IPS-NIHi7 (cell line): ENCODE results near the gene FUNDC2.
"Not testable (repeated sequence)": the region's sequence is repeated elsewhere in the genome, so short reads cannot be mapped to it uniquely, and the experiment has no call there.

Source experiments
- DNase-seq: peaks from one replicate; pipeline ENCODE4 v3.0.0; 2012; ENCODE audit warnings: mixed read lengths; ENCODE audit errors: extremely low spot score

FUNDC2 gene

GRCh38 chrX:155026727-155027508 is at the start of gene FUNDC2:
TSS of gene FUNDC2 (plus strand) at chrX:155026844. CDS start at chrX:155026939, 95 bp downstream.
- DNase-seq, result peak; percentile 76

GRCh38 chrX:154979629-154980028 is 47.0 kb upstream of the FUNDC2 start:
- no peak for DNase-seq

GRCh38 chrX:154980330-154981115 is 46.1 kb upstream of the FUNDC2 start:
- peak; percentile 60 for DNase-seq

GRCh38 chrX:154981116-154981411 is 45.6 kb upstream of the FUNDC2 start:
- DNase-seq, result no peak

- DNase-seq, result no peak
These were observed 39.6 kb upstream of the FUNDC2 start for GRCh38 chrX:154986826-154987575.

- no peak for DNase-seq
These were observed 38.7 kb upstream of the FUNDC2 start for GRCh38 chrX:154987940-154988339.

- DNase-seq, result no peak
These were observed 37.9 kb upstream of the FUNDC2 start for GRCh38 chrX:154988719-154989118.

GRCh38 chrX:154990496-154990895 is 36.1 kb upstream of the FUNDC2 start:
- no peak for DNase-seq

GRCh38 chrX:154991039-154991438 is 35.6 kb upstream of the FUNDC2 start:
- DNase-seq, result no peak

GRCh38 chrX:154991476-154991875 is 35.2 kb upstream of the FUNDC2 start:
- no peak for DNase-seq

- no peak for DNase-seq
These were observed 28.3 kb upstream of the FUNDC2 start for GRCh38 chrX:154998204-154998880.

- no peak for DNase-seq
These were observed 25.8 kb upstream of the FUNDC2 start for GRCh38 chrX:155000841-155001240.

- DNase-seq, result no peak
These were observed 24.8 kb upstream of the FUNDC2 start for GRCh38 chrX:155001873-155002272.

GRCh38 chrX:155005190-155005589 is 21.5 kb upstream of the FUNDC2 start:
- DNase-seq, result no peak

- DNase-seq, result not testable (repeated sequence)
These were observed 20.3 kb upstream of the FUNDC2 start for GRCh38 chrX:155006379-155006778.

- DNase-seq, result not testable (repeated sequence)
These were observed 19.6 kb upstream of the FUNDC2 start for GRCh38 chrX:155006913-155007671.

GRCh38 chrX:155008578-155008977 is 18.1 kb upstream of the FUNDC2 start:
- not testable (repeated sequence) for DNase-seq

- no peak for DNase-seq
These were observed 16.6 kb upstream of the FUNDC2 start for GRCh38 chrX:155009994-155010472.

GRCh38 chrX:155020591-155020990 is 6.1 kb upstream of the FUNDC2 start:
- no peak for DNase-seq

- DNase-seq, result no peak
These were observed 4.1 kb upstream of the FUNDC2 start, which contains the start of gene F8 for GRCh38 chrX:155022585-155022984. TSS of gene F8 (minus strand) at chrX:155022723. CDS start at chrX:155022552, 171 bp downstream.
